ENCODE results near the gene GPX1.

DNA sequence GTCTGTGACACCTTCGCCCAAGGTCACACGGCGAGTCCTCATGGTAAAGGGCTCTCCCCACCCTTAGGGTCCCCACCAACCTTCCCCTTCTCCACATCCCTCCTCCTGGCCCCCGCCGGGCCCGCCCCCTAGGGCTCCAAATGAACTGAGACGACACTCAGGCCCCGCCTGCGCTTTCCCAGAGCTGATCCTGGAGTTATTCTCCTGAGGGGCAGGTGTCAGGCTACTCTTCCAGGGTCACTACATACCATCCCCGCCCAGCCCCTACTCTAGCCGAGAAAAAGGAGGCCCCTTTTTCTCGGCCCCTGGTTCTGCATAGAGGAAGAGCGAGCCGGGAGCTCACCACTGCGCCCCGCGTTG lies 18.6 kb downstream of the GPX1 start:
- TF ChIP-seq EZH2 (IDR thresholded peaks at IDR 0.05; ENCODE audit: borderline replicate concordance) (no peak), EZH2phosphoT487 (IDR thresholded peaks at IDR 0.05; ENCODE audit: low read depth, severe bottlenecking, unreplicated experiment) (no peak)
- TF ChIP-seq, protein P1, sequence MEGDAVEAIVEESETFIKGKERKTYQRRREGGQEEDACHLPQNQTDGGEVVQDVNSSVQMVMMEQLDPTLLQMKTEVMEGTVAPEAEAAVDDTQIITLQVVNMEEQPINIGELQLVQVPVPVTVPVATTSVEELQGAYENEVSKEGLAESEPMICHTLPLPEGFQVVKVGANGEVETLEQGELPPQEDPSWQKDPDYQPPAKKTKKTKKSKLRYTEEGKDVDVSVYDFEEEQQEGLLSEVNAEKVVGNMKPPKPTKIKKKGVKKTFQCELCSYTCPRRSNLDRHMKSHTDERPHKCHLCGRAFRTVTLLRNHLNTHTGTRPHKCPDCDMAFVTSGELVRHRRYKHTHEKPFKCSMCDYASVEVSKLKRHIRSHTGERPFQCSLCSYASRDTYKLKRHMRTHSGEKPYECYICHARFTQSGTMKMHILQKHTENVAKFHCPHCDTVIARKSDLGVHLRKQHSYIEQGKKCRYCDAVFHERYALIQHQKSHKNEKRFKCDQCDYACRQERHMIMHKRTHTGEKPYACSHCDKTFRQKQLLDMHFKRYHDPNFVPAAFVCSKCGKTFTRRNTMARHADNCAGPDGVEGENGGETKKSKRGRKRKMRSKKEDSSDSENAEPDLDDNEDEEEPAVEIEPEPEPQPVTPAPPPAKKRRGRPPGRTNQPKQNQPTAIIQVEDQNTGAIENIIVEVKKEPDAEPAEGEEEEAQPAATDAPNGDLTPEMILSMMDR (IDR thresholded peaks at IDR 0.05; ENCODE audit: poor library complexity) = no peak

Measured in hepatocyte (in vitro differentiated cells).